Fibroblast of lung (primary cell): ENCODE data around the gene DPPA4.

Source experiments
- EZH2 ChIP-seq: IDR thresholded peaks from 2 replicates; pipeline ENCODE4 v1.5.1; 2012; ENCODE audit warnings: low read length, control low read depth, mild to moderate bottlenecking; ENCODE audit errors: missing control alignments
- TF ChIP-seq, protein P1 (sequence below), 2 donors: IDR thresholded peaks in 1 of 2; conservative IDR thresholded peaks in 1 of 2; 1 replicate in 1 of 2; 2 replicates in 1 of 2; pipeline ENCODE4 v1.5.1; 2011 to 2012; ENCODE audit warnings: low read length in 2 of 2, control low read depth in 1 of 2, inconsistent platforms in 1 of 2, low read depth in 1 of 2, mild to moderate bottlenecking in 1 of 2

GRCh38 chr3:109325657-109326056 lies 11.7 kb downstream of the DPPA4 start:
- TF ChIP-seq, protein P1, sequence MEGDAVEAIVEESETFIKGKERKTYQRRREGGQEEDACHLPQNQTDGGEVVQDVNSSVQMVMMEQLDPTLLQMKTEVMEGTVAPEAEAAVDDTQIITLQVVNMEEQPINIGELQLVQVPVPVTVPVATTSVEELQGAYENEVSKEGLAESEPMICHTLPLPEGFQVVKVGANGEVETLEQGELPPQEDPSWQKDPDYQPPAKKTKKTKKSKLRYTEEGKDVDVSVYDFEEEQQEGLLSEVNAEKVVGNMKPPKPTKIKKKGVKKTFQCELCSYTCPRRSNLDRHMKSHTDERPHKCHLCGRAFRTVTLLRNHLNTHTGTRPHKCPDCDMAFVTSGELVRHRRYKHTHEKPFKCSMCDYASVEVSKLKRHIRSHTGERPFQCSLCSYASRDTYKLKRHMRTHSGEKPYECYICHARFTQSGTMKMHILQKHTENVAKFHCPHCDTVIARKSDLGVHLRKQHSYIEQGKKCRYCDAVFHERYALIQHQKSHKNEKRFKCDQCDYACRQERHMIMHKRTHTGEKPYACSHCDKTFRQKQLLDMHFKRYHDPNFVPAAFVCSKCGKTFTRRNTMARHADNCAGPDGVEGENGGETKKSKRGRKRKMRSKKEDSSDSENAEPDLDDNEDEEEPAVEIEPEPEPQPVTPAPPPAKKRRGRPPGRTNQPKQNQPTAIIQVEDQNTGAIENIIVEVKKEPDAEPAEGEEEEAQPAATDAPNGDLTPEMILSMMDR (conservative IDR thresholded peaks at IDR 0.05 in 1 of 2, IDR thresholded peaks at IDR 0.05 in 1 of 2; ENCODE audit: low read depth in 1 of 2, low read length in 2 of 2): no peak
- no peak for TF ChIP-seq EZH2
